A549 (cell line): ENCODE results near the gene ARGLU1.

Source experiments
- EP300 ChIP-seq, 2 experiments: fragments of >200 bp; sonication (Bioruptor Twin); formaldehyde crosslinking; IDR thresholded peaks; 2 replicates in 1 of 2; 3 replicates in 1 of 2; pipeline ENCODE4 v1.6.1; 2016 to 2017
- FOXS1 ChIP-seq: fragments of 250-450 bp; sonication (Bioruptor Pico); IDR thresholded peaks from 2 replicates; pipeline ENCODE4 v1.5.0; 2020; ENCODE audit warnings: mild to moderate bottlenecking, moderate library complexity
- POLR2A ChIP-seq: IDR thresholded peaks from 2 replicates; pipeline ENCODE4 v1.6.1; 2012; ENCODE audit warnings: mild to moderate bottlenecking, low read length
- POLR2AphosphoS2 ChIP-seq: conservative IDR thresholded peaks from 2 replicates; pipeline ENCODE4 v1.6.1; 2012; ENCODE audit warnings: low read length, improper control_type of control experiment, inconsistent platforms
- RCOR1 ChIP-seq: fragments of 150-350 bp; IDR thresholded peaks from 2 replicates; pipeline ENCODE4 v1.6.1; 2014; ENCODE audit warnings: antibody characterized with exemption, low read length, low read depth
- SREBF2 ChIP-seq: fragments of 450-650 bp; IDR thresholded peaks from 2 replicates; pipeline ENCODE4 v1.6.1; 2014; ENCODE audit warnings: mild to moderate bottlenecking, moderate library complexity
- TF ChIP-seq, protein P1 (sequence below): fragments of >200 bp; sonication (Bioruptor Twin); formaldehyde crosslinking; IDR thresholded peaks from 3 replicates; pipeline ENCODE4 v1.5.1; 2016
- TF ChIP-seq, protein P2 (sequence below): fragments of 200-600 bp; sonication (generic); IDR thresholded peaks from 2 replicates; pipeline ENCODE4 v1.6.1; 2016; ENCODE audit warnings: antibody characterized with exemption, mild to moderate bottlenecking, moderate library complexity

DNA sequence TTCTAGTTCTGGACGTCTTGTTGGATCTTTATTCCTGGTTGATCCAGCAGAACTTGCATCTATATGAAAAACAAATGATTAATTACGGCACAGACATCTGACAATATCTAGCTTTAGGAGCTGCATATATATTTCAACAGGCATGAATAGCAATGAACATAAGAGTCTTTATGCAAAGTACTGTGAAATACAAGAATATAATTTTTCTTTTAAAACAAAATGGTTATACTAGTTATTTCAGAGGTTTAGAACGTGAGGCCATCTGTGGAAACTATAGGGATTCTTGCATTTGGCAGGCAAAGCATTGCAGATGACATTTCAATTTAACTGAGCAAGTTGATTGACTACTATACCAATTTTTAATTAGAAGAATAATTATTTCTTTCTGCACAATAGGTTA lies 73.0 kb downstream of the ARGLU1 start:
- TF ChIP-seq, protein P1, sequence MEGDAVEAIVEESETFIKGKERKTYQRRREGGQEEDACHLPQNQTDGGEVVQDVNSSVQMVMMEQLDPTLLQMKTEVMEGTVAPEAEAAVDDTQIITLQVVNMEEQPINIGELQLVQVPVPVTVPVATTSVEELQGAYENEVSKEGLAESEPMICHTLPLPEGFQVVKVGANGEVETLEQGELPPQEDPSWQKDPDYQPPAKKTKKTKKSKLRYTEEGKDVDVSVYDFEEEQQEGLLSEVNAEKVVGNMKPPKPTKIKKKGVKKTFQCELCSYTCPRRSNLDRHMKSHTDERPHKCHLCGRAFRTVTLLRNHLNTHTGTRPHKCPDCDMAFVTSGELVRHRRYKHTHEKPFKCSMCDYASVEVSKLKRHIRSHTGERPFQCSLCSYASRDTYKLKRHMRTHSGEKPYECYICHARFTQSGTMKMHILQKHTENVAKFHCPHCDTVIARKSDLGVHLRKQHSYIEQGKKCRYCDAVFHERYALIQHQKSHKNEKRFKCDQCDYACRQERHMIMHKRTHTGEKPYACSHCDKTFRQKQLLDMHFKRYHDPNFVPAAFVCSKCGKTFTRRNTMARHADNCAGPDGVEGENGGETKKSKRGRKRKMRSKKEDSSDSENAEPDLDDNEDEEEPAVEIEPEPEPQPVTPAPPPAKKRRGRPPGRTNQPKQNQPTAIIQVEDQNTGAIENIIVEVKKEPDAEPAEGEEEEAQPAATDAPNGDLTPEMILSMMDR, result no peak
- TF ChIP-seq RCOR1 (no peak), POLR2A (no peak), SREBF2 (no peak), FOXS1 (CRISPR knock-in tag) (no peak), EP300 (IDR thresholded peaks at IDR 0.05) (no peak), POLR2AphosphoS2 (no peak)
- TF ChIP-seq, protein P2, sequence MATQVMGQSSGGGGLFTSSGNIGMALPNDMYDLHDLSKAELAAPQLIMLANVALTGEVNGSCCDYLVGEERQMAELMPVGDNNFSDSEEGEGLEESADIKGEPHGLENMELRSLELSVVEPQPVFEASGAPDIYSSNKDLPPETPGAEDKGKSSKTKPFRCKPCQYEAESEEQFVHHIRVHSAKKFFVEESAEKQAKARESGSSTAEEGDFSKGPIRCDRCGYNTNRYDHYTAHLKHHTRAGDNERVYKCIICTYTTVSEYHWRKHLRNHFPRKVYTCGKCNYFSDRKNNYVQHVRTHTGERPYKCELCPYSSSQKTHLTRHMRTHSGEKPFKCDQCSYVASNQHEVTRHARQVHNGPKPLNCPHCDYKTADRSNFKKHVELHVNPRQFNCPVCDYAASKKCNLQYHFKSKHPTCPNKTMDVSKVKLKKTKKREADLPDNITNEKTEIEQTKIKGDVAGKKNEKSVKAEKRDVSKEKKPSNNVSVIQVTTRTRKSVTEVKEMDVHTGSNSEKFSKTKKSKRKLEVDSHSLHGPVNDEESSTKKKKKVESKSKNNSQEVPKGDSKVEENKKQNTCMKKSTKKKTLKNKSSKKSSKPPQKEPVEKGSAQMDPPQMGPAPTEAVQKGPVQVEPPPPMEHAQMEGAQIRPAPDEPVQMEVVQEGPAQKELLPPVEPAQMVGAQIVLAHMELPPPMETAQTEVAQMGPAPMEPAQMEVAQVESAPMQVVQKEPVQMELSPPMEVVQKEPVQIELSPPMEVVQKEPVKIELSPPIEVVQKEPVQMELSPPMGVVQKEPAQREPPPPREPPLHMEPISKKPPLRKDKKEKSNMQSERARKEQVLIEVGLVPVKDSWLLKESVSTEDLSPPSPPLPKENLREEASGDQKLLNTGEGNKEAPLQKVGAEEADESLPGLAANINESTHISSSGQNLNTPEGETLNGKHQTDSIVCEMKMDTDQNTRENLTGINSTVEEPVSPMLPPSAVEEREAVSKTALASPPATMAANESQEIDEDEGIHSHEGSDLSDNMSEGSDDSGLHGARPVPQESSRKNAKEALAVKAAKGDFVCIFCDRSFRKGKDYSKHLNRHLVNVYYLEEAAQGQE, result no peak
